IMR-90 (cell line): ENCODE results near the gene USP7. TPM values are rescaled to one million over a fixed set of nuclear protein-coding genes. Genes with fewer than 3 reads are reported as not detected.

Experiments
- ATAC-seq: fragments of 200-7000 bp; cut with Tn5 transposase; 2 replicates; pipeline ENCODE4 v1.9.1; 2020; ENCODE audit warnings: low read depth, mild to moderate bottlenecking, moderate library complexity
- BruUV-seq: library from RNA; stranded (reverse); fragments of 400-500 nt; replicated peaks from 2 replicates; lab custom pipeline; 2021; lab: Mats Ljungman, UMichigan
- CTCF ChIA-PET: fragments of 300-600 bp; formaldehyde crosslinking; extraction: SDS; loops from one replicate; lab custom pipeline; 2021; ENCODE audit warnings: antibody characterized with exemption; lab: Yijun Ruan, JAX
- POLR2A ChIA-PET: fragments of 300-600 bp; sonication (Branson Sonifier 250); formaldehyde crosslinking; loops from one replicate; lab custom pipeline; 2022; ENCODE audit warnings: antibody characterized with exemption; ENCODE audit not compliant: unreplicated experiment; lab: Charles Lee
- DNase-seq: peaks from one replicate; pipeline ENCODE4 v3.0.0; 2013
- H2AFZ ChIP-seq: replicated peaks from 2 replicates; pipeline ENCODE3; 2013; ENCODE audit warnings: low read length, mild to moderate bottlenecking; ENCODE audit not compliant: poor library complexity
- H2AK5ac ChIP-seq: 2 replicates; pipeline ENCODE4 v1.6.1; 2013; ENCODE audit warnings: low read depth, low read length, inconsistent platforms
- H2AK9ac ChIP-seq: replicated peaks from 2 replicates; pipeline ENCODE3; 2013; ENCODE audit warnings: mild to moderate bottlenecking, low read depth, low read length, moderate library complexity; ENCODE audit not compliant: poor library complexity
- H2BK120ac ChIP-seq: 2 replicates; pipeline ENCODE4 v1.6.1; 2013; ENCODE audit warnings: low read depth, low read length, inconsistent platforms
- H2BK15ac ChIP-seq: 3 replicates; pipeline ENCODE4 v1.6.1; 2013; ENCODE audit warnings: low read depth, low read length, inconsistent platforms
- H2BK20ac ChIP-seq: 2 replicates; pipeline ENCODE4 v1.6.1; 2013; ENCODE audit warnings: low read depth, mild to moderate bottlenecking, inconsistent platforms, low read length, moderate library complexity
- H2BK5ac ChIP-seq: 2 replicates; pipeline ENCODE4 v1.6.1; 2013; ENCODE audit warnings: mild to moderate bottlenecking, low read depth, low read length, inconsistent platforms; ENCODE audit not compliant: poor library complexity, severe bottlenecking
- H3K14ac ChIP-seq: replicated peaks from 2 replicates; pipeline ENCODE4 v1.6.1; 2013; ENCODE audit warnings: low read depth, low read length, inconsistent platforms
- H3K18ac ChIP-seq: 2 replicates; pipeline ENCODE4 v1.6.1; 2013; ENCODE audit warnings: low read depth, low read length, control low read depth
- H3K23ac ChIP-seq: 2 replicates; pipeline ENCODE4 v1.6.1; 2013; ENCODE audit warnings: low read depth, low read length, inconsistent platforms
- H3K27ac ChIP-seq: 2 replicates; pipeline ENCODE4 v1.5.1; 2013; ENCODE audit warnings: mild to moderate bottlenecking, control low read depth, low read length; ENCODE audit not compliant: insufficient read depth
- H3K27me3 ChIP-seq: 2 replicates; pipeline ENCODE4 v1.6.1; 2013; ENCODE audit warnings: low read length; ENCODE audit not compliant: control insufficient read depth, insufficient read depth
- H3K36me3 ChIP-seq: 2 replicates; pipeline ENCODE4 v1.6.1; 2013; ENCODE audit warnings: low read length, mixed read lengths; ENCODE audit not compliant: control insufficient read depth, insufficient read depth
- H3K4ac ChIP-seq: 2 replicates; pipeline ENCODE4 v1.6.1; 2013; ENCODE audit warnings: low read depth, low read length, inconsistent platforms
- H3K4me1 ChIP-seq: 2 replicates; pipeline ENCODE4 v1.6.1; 2013; ENCODE audit warnings: low read length, mixed read lengths; ENCODE audit not compliant: control insufficient read depth, insufficient read depth
- H3K4me2 ChIP-seq: 2 replicates; pipeline ENCODE4 v1.6.1; 2013; ENCODE audit warnings: low read depth, mild to moderate bottlenecking, control low read depth, low read length, moderate library complexity
- H3K4me3 ChIP-seq: 2 replicates; pipeline ENCODE4 v1.5.1; 2013; ENCODE audit warnings: low read depth, mild to moderate bottlenecking, control low read depth, low read length, moderate library complexity; ENCODE audit not compliant: insufficient read depth
- H3K56ac ChIP-seq: 2 replicates; pipeline ENCODE4 v1.6.1; 2013; ENCODE audit warnings: low read length, inconsistent platforms; ENCODE audit not compliant: insufficient read depth; ENCODE audit errors: extremely low read depth
- H3K79me1 ChIP-seq, 2 experiments: 2 replicates each; pipeline ENCODE4 v1.6.1; 2013; ENCODE audit warnings: low read length in 2 of 2, inconsistent platforms in 1 of 2, low read depth in 1 of 2
- H3K9ac ChIP-seq: 2 replicates; pipeline ENCODE4 v1.6.1; 2013; ENCODE audit warnings: low read depth, low read length, control low read depth
- H3K9me1 ChIP-seq: 2 replicates; pipeline ENCODE4 v1.6.1; 2013; ENCODE audit warnings: low read length, inconsistent platforms; ENCODE audit not compliant: insufficient read depth
- H3K9me3 ChIP-seq: 2 replicates; pipeline ENCODE4 v1.6.1; 2013; ENCODE audit warnings: low read length; ENCODE audit not compliant: control insufficient read depth, insufficient read depth
- H4K20me1 ChIP-seq: 2 replicates; pipeline ENCODE4 v1.6.1; 2013; ENCODE audit warnings: low read length, inconsistent platforms; ENCODE audit not compliant: insufficient read depth
- H4K5ac ChIP-seq: 2 replicates; pipeline ENCODE4 v1.6.1; 2013; ENCODE audit warnings: mild to moderate bottlenecking, low read depth, low read length, control low read depth
- H4K8ac ChIP-seq, 2 experiments: 2 replicates each; pipeline ENCODE4 v1.6.1; 2013; ENCODE audit warnings: low read depth in 2 of 2, low read length in 2 of 2, control low read depth in 1 of 2, inconsistent platforms in 1 of 2
- H4K91ac ChIP-seq: 2 replicates; pipeline ENCODE4 v1.6.1; 2013; ENCODE audit warnings: low read depth, low read length, inconsistent platforms; ENCODE audit not compliant: insufficient read depth
- BHLHE40 ChIP-seq: fragments of 150-350 bp; IDR thresholded peaks from 2 replicates; pipeline ENCODE4 v1.6.1; 2016; ENCODE audit warnings: mild to moderate bottlenecking, low read depth, low read length
- CEBPB ChIP-seq: IDR thresholded peaks from 2 replicates; pipeline ENCODE4 v1.6.1; 2012; ENCODE audit warnings: low read depth, low read length, improper control_type of control experiment
- CHD1 ChIP-seq: IDR thresholded peaks from 2 replicates; pipeline ENCODE4 v1.6.1; 2012; ENCODE audit warnings: low read depth, low read length, improper control_type of control experiment
- MAFK ChIP-seq: IDR thresholded peaks from 2 replicates; pipeline ENCODE4 v1.6.1; 2012; ENCODE audit warnings: low read depth, low read length, improper control_type of control experiment
- MXI1 ChIP-seq: IDR thresholded peaks from 2 replicates; pipeline ENCODE4 v1.6.1; 2012; ENCODE audit warnings: low read depth, mild to moderate bottlenecking, low read length, moderate library complexity, borderline replicate concordance
- NFE2L2 ChIP-seq: fragments of 150-350 bp; IDR thresholded peaks from 2 replicates; pipeline ENCODE4 v1.6.1; 2016; ENCODE audit warnings: low read depth, mild to moderate bottlenecking, low read length
- RAD21 ChIP-seq: IDR thresholded peaks from 2 replicates; pipeline ENCODE4 v1.6.1; 2012; ENCODE audit warnings: low read length, improper control_type of control experiment
- SMC3 ChIP-seq: fragments of 150-350 bp; IDR thresholded peaks from 2 replicates; pipeline ENCODE4 v1.6.1; 2016; ENCODE audit warnings: low read depth, mild to moderate bottlenecking, antibody characterized with exemption, low read length, moderate library complexity
- WGBS, 2 experiments: methylation state at CpG; one replicate each; pipeline versions ENCODE4 v1.1.5 to v1.1.7; 2013; ENCODE audit warnings: missing lambda C conversion rate in 2 of 2; ENCODE audit not compliant: insufficient read length in 1 of 2; ENCODE audit errors: extremely low coverage in 2 of 2; 5-methylcytosine and 5-hydroxymethylcytosine counted together
- dilution Hi-C: fragments of 300-500 bp; cut with HindIII; formaldehyde crosslinking; loops from one replicate; pipeline ENCODE4 v1.14.3; 2018; ENCODE audit warnings: low sequenced_read_pairs; ENCODE audit not compliant: unreplicated experiment
- in situ Hi-C: fragments of 300-500 bp; cut with MboI; formaldehyde crosslinking; loops from 3 replicates; pipeline ENCODE4 v1.14.3; 2019; ENCODE audit warnings: low sequenced_read_pairs, inconsistent platforms, mixed read lengths
- intact Hi-C: fragments of 100-400 bp; cut with micrococcal nuclease; formaldehyde crosslinking; loops from 2 replicates; pipeline ENCODE4 v1.10.0; 2022
- polyA plus RNA-seq, 3 experiments: library from polyadenylated mRNA; depleted of rRNA; stranded (reverse); fragments of >200 nt; gene quantifications; 2 replicates each; pipeline ENCODE4 v1.2.3, GENCODE V29; 2012; ENCODE audit warnings: low replicate concordance in 1 of 3
- total RNA-seq: library from RNA; depleted of rRNA; stranded (reverse); fragments of >200 nt; gene quantifications from 2 replicates; pipeline ENCODE4 v1.2.3, GENCODE V29; 2012
- TF ChIP-seq, protein P1 (sequence below): conservative IDR thresholded peaks from 2 replicates; pipeline ENCODE4 v1.5.1; 2012; ENCODE audit warnings: mild to moderate bottlenecking, low read depth, low read length, improper control_type of control experiment
- TF ChIP-seq, protein P2 (sequence below): fragments of 150-350 bp; IDR thresholded peaks from 2 replicates; pipeline ENCODE4 v1.6.1; 2016; ENCODE audit warnings: low read depth, mild to moderate bottlenecking, low read length, moderate library complexity, borderline replicate concordance

The USP7 gene
- total and polyA plus RNA-seq, 2 of the 4 experiments (the other 2 are of a cell fraction): 17.8 to 28.3 TPM

DNA sequence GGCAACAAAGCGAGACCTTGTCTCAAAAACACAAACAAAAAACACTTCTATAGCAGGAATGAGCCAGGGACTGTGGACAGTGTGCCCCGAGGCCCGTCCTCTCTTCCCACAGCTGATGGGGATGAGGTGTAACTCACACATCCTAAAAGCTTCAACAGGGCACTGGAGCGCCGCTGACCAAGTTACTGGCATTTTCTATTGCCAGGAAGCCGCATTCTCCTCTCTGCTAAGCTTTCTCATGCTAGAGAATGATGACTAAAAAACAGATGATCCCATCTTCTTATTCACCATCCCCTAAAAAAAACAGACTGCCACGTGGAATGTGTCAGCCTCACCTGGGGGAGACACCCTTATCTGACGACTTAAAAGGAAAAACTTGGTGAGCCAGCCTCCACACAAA is 111.2 kb downstream of the USP7 start:
- H3K79me1 ChIP-seq: peaks cover 34 to 77% of the 10 kb centered on the region in 2 experiments; a peak in 3 of 4 replicates
- H3K14ac ChIP-seq: no peak overlapping the region
- H2AK5ac ChIP-seq: no peak overlapping the region
- no peak overlapping the region for H3K18ac ChIP-seq
- no peak overlapping the region for H3K4me3 ChIP-seq
- H3K23ac ChIP-seq: no peak overlapping the region
- WGBS, 2 experiments: no CpG with 5 or more reads among the region's 8 CpGs
- no peak overlapping the region for H3K4ac ChIP-seq
- DNase-seq (no peak), ATAC-seq (no peak)
- H3K36me3 ChIP-seq: peaks cover 75% of the 10 kb centered on the region
- TF ChIP-seq CHD1: no peak
- TF ChIP-seq, protein P1, sequence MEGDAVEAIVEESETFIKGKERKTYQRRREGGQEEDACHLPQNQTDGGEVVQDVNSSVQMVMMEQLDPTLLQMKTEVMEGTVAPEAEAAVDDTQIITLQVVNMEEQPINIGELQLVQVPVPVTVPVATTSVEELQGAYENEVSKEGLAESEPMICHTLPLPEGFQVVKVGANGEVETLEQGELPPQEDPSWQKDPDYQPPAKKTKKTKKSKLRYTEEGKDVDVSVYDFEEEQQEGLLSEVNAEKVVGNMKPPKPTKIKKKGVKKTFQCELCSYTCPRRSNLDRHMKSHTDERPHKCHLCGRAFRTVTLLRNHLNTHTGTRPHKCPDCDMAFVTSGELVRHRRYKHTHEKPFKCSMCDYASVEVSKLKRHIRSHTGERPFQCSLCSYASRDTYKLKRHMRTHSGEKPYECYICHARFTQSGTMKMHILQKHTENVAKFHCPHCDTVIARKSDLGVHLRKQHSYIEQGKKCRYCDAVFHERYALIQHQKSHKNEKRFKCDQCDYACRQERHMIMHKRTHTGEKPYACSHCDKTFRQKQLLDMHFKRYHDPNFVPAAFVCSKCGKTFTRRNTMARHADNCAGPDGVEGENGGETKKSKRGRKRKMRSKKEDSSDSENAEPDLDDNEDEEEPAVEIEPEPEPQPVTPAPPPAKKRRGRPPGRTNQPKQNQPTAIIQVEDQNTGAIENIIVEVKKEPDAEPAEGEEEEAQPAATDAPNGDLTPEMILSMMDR: no peak
- no peak for TF ChIP-seq MXI1
- no peak for TF ChIP-seq NFE2L2
- no peak for TF ChIP-seq BHLHE40
- TF ChIP-seq MAFK: no peak
- TF ChIP-seq RAD21: no peak
- TF ChIP-seq, protein P2, sequence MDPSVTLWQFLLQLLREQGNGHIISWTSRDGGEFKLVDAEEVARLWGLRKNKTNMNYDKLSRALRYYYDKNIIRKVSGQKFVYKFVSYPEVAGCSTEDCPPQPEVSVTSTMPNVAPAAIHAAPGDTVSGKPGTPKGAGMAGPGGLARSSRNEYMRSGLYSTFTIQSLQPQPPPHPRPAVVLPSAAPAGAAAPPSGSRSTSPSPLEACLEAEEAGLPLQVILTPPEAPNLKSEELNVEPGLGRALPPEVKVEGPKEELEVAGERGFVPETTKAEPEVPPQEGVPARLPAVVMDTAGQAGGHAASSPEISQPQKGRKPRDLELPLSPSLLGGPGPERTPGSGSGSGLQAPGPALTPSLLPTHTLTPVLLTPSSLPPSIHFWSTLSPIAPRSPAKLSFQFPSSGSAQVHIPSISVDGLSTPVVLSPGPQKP: no peak
- TF ChIP-seq CEBPB: no peak
- TF ChIP-seq SMC3: no peak
- H4K20me1 ChIP-seq: peaks cover 68% of the 10 kb centered on the region
- no peak overlapping the region for H3K27ac ChIP-seq
- no peak overlapping the region for H3K56ac ChIP-seq
- ChIA-PET POLR2A (no interaction called here), CTCF (no interaction called here)
- peaks cover 23% of the 10 kb centered on the region for H3K4me1 ChIP-seq
- H2AFZ ChIP-seq: no peak overlapping the region
- no peak overlapping the region for H4K8ac ChIP-seq
- H3K9me1 ChIP-seq: peaks cover 13% of the 10 kb centered on the region
- H3K27me3 ChIP-seq: no peaks in the 10 kb centered on the region
- intact Hi-C loops: no loop called here
- no TSS peak for BruUV-seq
- H3K4me2 ChIP-seq: no peak overlapping the region
- in situ Hi-C loops: no loop called here
- no peaks in the 10 kb centered on the region for H3K9me3 ChIP-seq
- H4K5ac ChIP-seq: no peak overlapping the region
- H2BK5ac ChIP-seq: no peak overlapping the region
- no peak overlapping the region for H2BK15ac ChIP-seq
- H3K9ac ChIP-seq: no peak overlapping the region
- H2BK20ac ChIP-seq: no peak overlapping the region
- dilution Hi-C loops: no loop called here
- no peak overlapping the region for H2BK120ac ChIP-seq
- H4K91ac ChIP-seq: no peak overlapping the region
- no peak overlapping the region for H2AK9ac ChIP-seq
